OCI-LY7 (cell line): ENCODE data around the gene ICAM2. TPM values are rescaled to one million over a fixed set of nuclear protein-coding genes. Genes with fewer than 3 reads are reported as not detected.

Experiments
- BruUV-seq: library from RNA; stranded (reverse); fragments of 400-500 nt; replicated peaks from 2 replicates; lab custom pipeline; 2021; lab: Mats Ljungman, UMichigan
- CTCF ChIA-PET: fragments of 300-600 bp; sonication (Branson Sonifier 250); formaldehyde crosslinking; loops from one replicate; lab custom pipeline; 2022; ENCODE audit warnings: antibody characterized with exemption; ENCODE audit not compliant: unreplicated experiment; lab: Charles Lee
- POLR2A ChIA-PET: fragments of 300-600 bp; sonication (Branson Sonifier 250); formaldehyde crosslinking; loops from one replicate; lab custom pipeline; 2022; ENCODE audit warnings: antibody characterized with exemption; lab: Charles Lee
- DNase-seq: peaks from one replicate; pipeline ENCODE4 v3.0.0-alpha.2; 2015; ENCODE audit warnings: low spot score
- H2AFZ ChIP-seq: fragments of 200-600 bp; sonication (generic), shearing (Covaris generic); 2 replicates; pipeline ENCODE4 v1.6.1; 2014; ENCODE audit warnings: mild to moderate bottlenecking, antibody characterized with exemption, low read length, moderate library complexity
- H3K27ac ChIP-seq: fragments of 200-600 bp; sonication (generic); 2 replicates; pipeline ENCODE4 v1.5.1; 2014; ENCODE audit warnings: mixed run types, low read depth, mild to moderate bottlenecking, moderate library complexity, low read length, inconsistent platforms; ENCODE audit not compliant: poor library complexity, severe bottlenecking
- H3K36me3 ChIP-seq: fragments of 200-600 bp; sonication (generic); 2 replicates; pipeline ENCODE4 v1.6.1; 2014; ENCODE audit warnings: mild to moderate bottlenecking, antibody characterized with exemption, low read length, moderate library complexity, mixed read lengths; ENCODE audit not compliant: insufficient read depth
- H3K4me1 ChIP-seq: fragments of 200-600 bp; sonication (generic); 2 replicates; pipeline ENCODE4 v1.5.1; 2014; ENCODE audit warnings: mild to moderate bottlenecking, low read length; ENCODE audit not compliant: insufficient read depth, poor library complexity, severe bottlenecking
- H3K4me2 ChIP-seq: fragments of 200-600 bp; sonication (generic); 2 replicates; pipeline ENCODE4 v1.6.1; 2014; ENCODE audit warnings: mild to moderate bottlenecking, low read length
- H3K4me3 ChIP-seq: fragments of 200-600 bp; sonication (generic); 2 replicates; pipeline ENCODE4 v1.5.1; 2014; ENCODE audit warnings: mild to moderate bottlenecking, low read depth, low read length; ENCODE audit not compliant: poor library complexity, severe bottlenecking
- H3K79me2 ChIP-seq: fragments of 200-600 bp; sonication (generic); 2 replicates; pipeline ENCODE4 v1.6.1; 2016; ENCODE audit warnings: low read depth, mild to moderate bottlenecking, low read length, moderate library complexity, mixed read lengths; ENCODE audit not compliant: insufficient read depth
- H3K9me2 ChIP-seq: fragments of 200-600 bp; sonication (generic); 2 replicates; pipeline ENCODE4 v1.6.1; 2016; ENCODE audit warnings: mild to moderate bottlenecking, low read length, mixed read lengths; ENCODE audit not compliant: insufficient read depth
- H3K9me3 ChIP-seq: fragments of 200-600 bp; sonication (generic); 2 replicates; pipeline ENCODE4 v1.6.1; 2014; ENCODE audit warnings: mild to moderate bottlenecking, mixed run types, low read length, mixed read lengths
- H4K20me1 ChIP-seq: fragments of 200-600 bp; sonication (generic); 2 replicates; pipeline ENCODE4 v1.6.1; 2014; ENCODE audit warnings: mild to moderate bottlenecking, antibody characterized with exemption, low read length, moderate library complexity, mixed read lengths; ENCODE audit not compliant: insufficient read depth
- CTCF ChIP-seq: fragments of 200-600 bp; sonication (generic); conservative IDR thresholded peaks from 2 replicates; pipeline ENCODE4 v1.5.1; 2014; ENCODE audit warnings: mild to moderate bottlenecking, antibody characterized with exemption, low read length, moderate library complexity, mixed read lengths
- EZH2phosphoT487 ChIP-seq: fragments of 200-600 bp; sonication (generic); IDR thresholded peaks from 2 replicates; pipeline ENCODE4 v1.6.1; 2018; ENCODE audit warnings: low read depth, borderline replicate concordance, mild to moderate bottlenecking, mixed run types, antibody characterized with exemption, low read length, moderate library complexity, mixed read lengths
- intact Hi-C: fragments of 100-400 bp; cut with micrococcal nuclease; formaldehyde crosslinking; loops from one replicate; pipeline ENCODE4 v1.10.0; 2022; ENCODE audit not compliant: unreplicated experiment
- total RNA-seq, 2 experiments: library from RNA; depleted of rRNA in 1 of 2; stranded (reverse); fragments of >200 nt in 1 of 2; shearing (Covaris generic) in 1 of 2; gene quantifications; 2 replicates each; pipeline ENCODE4 v1.2.3, GENCODE V29; 2014 to 2022

ICAM2 gene
- total RNA-seq, 2 experiments from 2014 or later, result 88.7 to 112 TPM

GRCh38 chr17:64060331-64060730 lies 39.9 kb upstream of the ICAM2 start:
- intact Hi-C loops, result no loop called here
- CTCF ChIA-PET, result interaction anchor here (1.3 to 4.6 kb wide), 2 partner anchors 31 to 72 kb away, joined by 3 to 41 read pairs; no protein-coding TSS in a partner anchor
- Histone ChIP-seq H3K27ac (peak overlapping the region; percentile 32), H3K9me2 (no peaks in the 10 kb centered on the region), H3K9me3 (no peaks in the 10 kb centered on the region), H3K79me2 (no peaks in the 10 kb centered on the region), H3K4me2 (peak overlapping the region; percentile 59), H3K4me3 (no peak overlapping the region), H3K4me1 (peaks cover 79% of the 10 kb centered on the region), H2AFZ (no peak overlapping the region), H4K20me1 (no peaks in the 10 kb centered on the region), H3K36me3 (peaks cover 40% of the 10 kb centered on the region; the same call in 1 of the 2 replicates)
- no peak for TF ChIP-seq EZH2phosphoT487
- no peak for TF ChIP-seq CTCF
- DNase-seq, result peak; percentile 35
- no TSS peak for BruUV-seq
- POLR2A ChIA-PET, result interaction anchor here (0.8 to 1.3 kb wide), 5 partner anchors 15 to 73 kb away, joined by 3 to 6 read pairs (median 3); no protein-coding TSS in a partner anchor

DNA sequence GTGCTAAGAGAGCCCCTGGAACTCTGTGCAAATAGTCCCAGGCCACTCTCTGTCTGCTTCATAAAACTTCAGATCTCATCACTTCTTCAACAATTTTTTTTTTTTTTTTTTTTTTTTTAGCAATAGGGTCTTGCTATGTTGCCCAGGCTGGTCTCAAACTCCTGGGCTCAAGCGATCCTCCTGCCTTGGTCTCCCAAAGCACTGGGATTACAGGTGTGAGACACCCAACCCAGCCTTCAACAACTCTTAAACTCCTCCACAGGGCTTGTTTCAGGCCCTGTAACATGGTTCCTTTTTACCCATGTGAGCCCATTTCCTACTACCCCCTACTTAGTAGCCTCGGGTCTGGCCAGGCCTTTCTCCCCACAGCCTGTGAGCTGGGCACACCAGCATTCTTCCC lies 39.3 kb upstream of the ICAM2 start:
- DNase-seq, result no peak
- Histone ChIP-seq H3K4me1 (peaks cover 79% of the 10 kb centered on the region), H3K36me3 (peaks cover 44% of the 10 kb centered on the region; the same call in 1 of the 2 replicates), H3K9me2 (no peaks in the 10 kb centered on the region), H3K4me3 (no peak overlapping the region), H3K27ac (peak overlapping the region; percentile 32), H4K20me1 (no peaks in the 10 kb centered on the region), H3K9me3 (no peaks in the 10 kb centered on the region), H2AFZ (no peak overlapping the region), H3K4me2 (peak overlapping the region; percentile 59), H3K79me2 (no peaks in the 10 kb centered on the region)
- no TSS peak for BruUV-seq
- CTCF ChIA-PET, result no interaction called here
- POLR2A ChIA-PET, result interaction anchor here (0.8 to 1.2 kb wide), 2 partner anchors 37 to 73 kb away, joined by 3 to 6 read pairs; no protein-coding TSS in a partner anchor
- intact Hi-C loops, result no loop called here
- TF ChIP-seq EZH2phosphoT487, result no peak
- TF ChIP-seq CTCF, result no peak

- H3K9me3 ChIP-seq, result no peaks in the 10 kb centered on the region
- no peaks in the 10 kb centered on the region for H4K20me1 ChIP-seq
- intact Hi-C loops, result no loop called here
- TF ChIP-seq CTCF (no peak), EZH2phosphoT487 (no peak)
- peaks cover 49% of the 10 kb centered on the region; the same call in 1 of the 2 replicates for H3K36me3 ChIP-seq
- BruUV-seq, result no TSS peak
- H3K27ac ChIP-seq, result peak overlapping the region; percentile 13
- CTCF ChIA-PET, result no interaction called here
- POLR2A ChIA-PET, result interaction anchor here (0.6 to 1.0 kb wide), 2 partner anchors 21 to 39 kb away, joined by 3 read pairs; no protein-coding TSS in a partner anchor
- H2AFZ ChIP-seq, result no peak overlapping the region
- H3K4me3 ChIP-seq, result no peak overlapping the region
- no peaks in the 10 kb centered on the region for H3K79me2 ChIP-seq
- peak overlapping the region; percentile 29 for H3K4me2 ChIP-seq
- no peaks in the 10 kb centered on the region for H3K9me2 ChIP-seq
- peaks cover 74% of the 10 kb centered on the region for H3K4me1 ChIP-seq
- peak; percentile 35 for DNase-seq
Observed at GRCh38 chr17:64058621-64059020, 38.2 kb upstream of the ICAM2 start.
